Measurements from ENCODE around the gene UMAD1. TPM values are rescaled to one million over a fixed set of nuclear protein-coding genes. Genes with fewer than 3 reads are reported as not detected.

UMAD1 gene
- total RNA-seq, 1 donor from 2014 or later, result 21.6 TPM

DNA sequence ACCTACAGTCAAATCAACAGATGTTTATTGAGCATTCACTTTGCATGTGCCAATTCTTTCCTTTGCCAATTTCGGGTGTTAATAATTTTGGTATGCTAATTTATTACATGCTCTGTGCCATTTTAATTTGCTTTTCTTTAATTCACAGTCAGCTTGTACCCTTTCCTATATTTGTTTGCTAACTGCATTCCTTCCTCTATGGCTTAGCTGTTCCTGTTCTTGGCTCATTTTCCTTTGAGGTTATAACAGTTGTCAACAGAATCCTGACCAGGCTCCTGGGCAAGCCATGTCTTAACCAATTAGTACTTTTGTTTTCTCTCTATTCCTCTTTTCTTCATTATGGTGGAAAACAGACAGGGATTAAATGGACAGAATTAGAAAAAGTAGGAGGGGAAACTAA is 151.5 kb downstream of the UMAD1 start:
- DNase-seq (no peak), ATAC-seq (no peak)
- Histone ChIP-seq H3K36me3 (no peaks in the 10 kb centered on the region), H3K27ac (no peak overlapping the region), H3K4me1 (no peaks in the 10 kb centered on the region), H3K4me3 (no peak overlapping the region), H3K9me3 (no peaks in the 10 kb centered on the region), H3K27me3 (ENCODE audit: low read depth) (no peaks in the 10 kb centered on the region)
- intact Hi-C loops (cut with DNase I), result no loop called here
- TF ChIP-seq, protein P1, sequence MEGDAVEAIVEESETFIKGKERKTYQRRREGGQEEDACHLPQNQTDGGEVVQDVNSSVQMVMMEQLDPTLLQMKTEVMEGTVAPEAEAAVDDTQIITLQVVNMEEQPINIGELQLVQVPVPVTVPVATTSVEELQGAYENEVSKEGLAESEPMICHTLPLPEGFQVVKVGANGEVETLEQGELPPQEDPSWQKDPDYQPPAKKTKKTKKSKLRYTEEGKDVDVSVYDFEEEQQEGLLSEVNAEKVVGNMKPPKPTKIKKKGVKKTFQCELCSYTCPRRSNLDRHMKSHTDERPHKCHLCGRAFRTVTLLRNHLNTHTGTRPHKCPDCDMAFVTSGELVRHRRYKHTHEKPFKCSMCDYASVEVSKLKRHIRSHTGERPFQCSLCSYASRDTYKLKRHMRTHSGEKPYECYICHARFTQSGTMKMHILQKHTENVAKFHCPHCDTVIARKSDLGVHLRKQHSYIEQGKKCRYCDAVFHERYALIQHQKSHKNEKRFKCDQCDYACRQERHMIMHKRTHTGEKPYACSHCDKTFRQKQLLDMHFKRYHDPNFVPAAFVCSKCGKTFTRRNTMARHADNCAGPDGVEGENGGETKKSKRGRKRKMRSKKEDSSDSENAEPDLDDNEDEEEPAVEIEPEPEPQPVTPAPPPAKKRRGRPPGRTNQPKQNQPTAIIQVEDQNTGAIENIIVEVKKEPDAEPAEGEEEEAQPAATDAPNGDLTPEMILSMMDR (IDR thresholded peaks at IDR 0.05), result no peak

DNA sequence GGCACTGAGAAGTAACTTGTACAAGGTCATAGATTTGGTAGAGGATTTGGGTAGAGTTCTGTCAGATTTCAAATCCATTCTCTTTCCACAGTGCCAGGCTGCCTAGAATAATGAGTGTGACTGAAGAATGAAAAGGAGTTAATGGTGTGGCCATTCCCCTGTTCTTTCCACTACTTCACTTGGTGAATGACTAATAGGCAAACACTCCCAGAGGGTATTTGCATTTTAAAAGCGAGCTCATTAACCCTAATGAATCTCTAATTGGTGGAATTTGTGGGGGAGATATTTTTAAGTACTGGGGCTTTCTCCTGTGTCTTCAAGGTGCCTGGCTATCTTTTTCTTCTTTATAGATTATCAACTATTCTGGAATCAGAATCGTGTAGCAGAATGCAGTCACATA is 152.7 kb downstream of the UMAD1 start:
- TF ChIP-seq, protein P1 (IDR thresholded peaks at IDR 0.05), result no peak
- H3K27ac ChIP-seq, result no peak overlapping the region
- no peaks in the 10 kb centered on the region for H3K4me1 ChIP-seq
- no peak overlapping the region for H3K4me3 ChIP-seq
- H3K9me3 ChIP-seq, result no peaks in the 10 kb centered on the region
- H3K36me3 ChIP-seq, result no peaks in the 10 kb centered on the region
- intact Hi-C loops (cut with DNase I), result no loop called here
- no peak for ATAC-seq
- no peak for DNase-seq
- no peaks in the 10 kb centered on the region for H3K27me3 ChIP-seq (ENCODE audit: low read depth)

DNA sequence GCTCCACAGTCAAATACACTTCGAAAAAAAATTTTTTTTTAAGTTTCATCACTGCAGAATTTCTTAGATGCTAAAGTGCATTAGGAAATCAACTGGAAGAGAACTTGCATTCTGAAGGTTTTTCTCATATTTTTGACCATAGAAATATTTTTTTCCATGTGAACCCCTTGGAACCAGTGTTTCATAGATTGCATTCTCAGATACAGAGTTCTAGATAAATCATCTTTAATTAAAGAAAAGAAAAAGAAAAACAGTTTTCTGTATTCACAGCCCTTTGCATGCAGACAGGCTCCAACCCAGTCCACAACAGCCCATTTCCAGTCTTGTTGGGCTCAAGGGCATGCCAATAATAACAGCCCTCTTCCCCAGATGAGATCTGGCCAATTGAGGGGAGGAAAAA is 153.4 kb downstream of the UMAD1 start:
- ATAC-seq (no peak), DNase-seq (no peak)
- H3K9me3 ChIP-seq, result no peaks in the 10 kb centered on the region
- no peaks in the 10 kb centered on the region for H3K4me1 ChIP-seq
- intact Hi-C loops (cut with DNase I), result no loop called here
- H3K36me3 ChIP-seq, result no peaks in the 10 kb centered on the region
- no peak overlapping the region for H3K27ac ChIP-seq
- TF ChIP-seq, protein P1 (IDR thresholded peaks at IDR 0.05), result no peak
- H3K4me3 ChIP-seq, result no peak overlapping the region
- no peaks in the 10 kb centered on the region for H3K27me3 ChIP-seq (ENCODE audit: low read depth)

DNA sequence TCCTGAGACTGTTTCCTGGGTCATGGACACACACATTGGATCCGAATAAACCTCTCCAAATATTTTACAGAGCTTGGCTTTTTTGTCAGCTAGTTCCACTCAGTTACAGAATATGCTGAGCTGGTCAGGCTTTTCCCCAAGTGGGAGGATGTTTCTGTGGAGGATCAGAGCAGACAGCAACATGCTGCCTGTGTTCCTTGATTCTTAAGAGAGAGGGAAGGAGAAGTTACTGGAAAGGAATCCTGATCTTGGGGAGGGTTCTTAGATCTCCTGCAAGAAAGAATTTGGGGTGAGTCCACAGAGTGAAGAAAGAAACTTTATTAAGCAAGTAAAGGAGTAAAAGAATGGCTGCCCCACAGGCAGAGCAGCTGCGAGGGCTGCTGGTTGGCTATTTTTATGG is 154.7 kb downstream of the UMAD1 start:
- intact Hi-C loops (cut with DNase I), result no loop called here
- no peaks in the 10 kb centered on the region for H3K4me1 ChIP-seq
- H3K36me3 ChIP-seq, result no peaks in the 10 kb centered on the region
- TF ChIP-seq, protein P1 (IDR thresholded peaks at IDR 0.05), result no peak
- DNase-seq (no peak), ATAC-seq (no peak)
- H3K27me3 ChIP-seq (ENCODE audit: low read depth), result no peaks in the 10 kb centered on the region
- no peak overlapping the region for H3K4me3 ChIP-seq
- no peaks in the 10 kb centered on the region for H3K9me3 ChIP-seq
- H3K27ac ChIP-seq, result no peak overlapping the region

DNA sequence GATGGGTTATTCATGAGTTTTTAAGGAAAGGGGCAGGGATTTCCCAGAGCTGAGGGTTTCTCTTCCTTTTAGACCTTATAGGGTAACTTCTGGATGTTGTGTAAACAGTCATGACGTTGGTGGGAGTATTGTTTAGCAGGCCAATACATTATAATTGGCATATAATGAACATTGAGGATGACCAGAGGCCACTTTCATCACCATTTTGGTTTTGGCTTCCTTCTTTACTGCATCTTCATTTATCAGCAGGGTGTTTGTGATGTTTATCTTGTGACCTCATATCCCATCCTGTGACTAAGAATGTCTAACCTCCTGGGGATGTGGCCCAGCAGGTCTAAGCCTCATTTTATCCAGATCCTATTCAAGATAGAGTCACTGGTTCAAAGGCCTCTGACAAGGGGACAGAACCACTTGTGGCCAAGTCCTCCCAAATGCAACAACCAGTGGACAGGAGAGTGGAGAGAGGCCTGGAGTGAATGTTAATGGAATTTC is 155.1 kb downstream of the UMAD1 start:
- Histone ChIP-seq H3K36me3 (no peaks in the 10 kb centered on the region), H3K27ac (no peak overlapping the region), H3K27me3 (ENCODE audit: low read depth) (no peaks in the 10 kb centered on the region), H3K4me3 (no peak overlapping the region), H3K4me1 (no peaks in the 10 kb centered on the region), H3K9me3 (no peaks in the 10 kb centered on the region)
- ATAC-seq, result no peak
- DNase-seq, result no peak
- TF ChIP-seq, protein P1 (IDR thresholded peaks at IDR 0.05), result no peak
- intact Hi-C loops (cut with DNase I), result no loop called here

DNA sequence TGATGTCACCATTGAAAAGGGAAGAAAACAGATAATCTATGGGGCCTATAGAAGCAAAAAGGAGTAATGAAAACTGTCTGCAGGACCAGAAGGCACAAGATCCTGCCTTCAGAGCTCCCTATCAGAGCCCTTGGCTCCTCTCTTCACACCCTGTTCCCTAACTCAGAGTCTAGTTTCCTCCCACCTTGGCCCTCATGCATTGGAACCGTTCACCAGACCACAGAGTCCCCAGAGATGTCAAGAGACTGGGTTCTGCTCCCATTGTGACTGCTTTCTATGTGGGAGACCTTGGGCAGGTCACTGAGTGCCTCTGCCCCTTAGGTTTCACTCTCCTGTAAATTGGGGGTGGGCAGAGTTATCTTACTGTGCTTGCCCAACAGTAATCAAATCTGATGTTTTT is 158.0 kb downstream of the UMAD1 start:
- Histone ChIP-seq H3K4me1 (no peaks in the 10 kb centered on the region), H3K36me3 (no peaks in the 10 kb centered on the region), H3K27me3 (ENCODE audit: low read depth) (no peaks in the 10 kb centered on the region), H3K4me3 (no peak overlapping the region), H3K9me3 (no peaks in the 10 kb centered on the region), H3K27ac (no peak overlapping the region)
- no peak for DNase-seq
- intact Hi-C loops (cut with DNase I), result no loop called here
- TF ChIP-seq, protein P1 (IDR thresholded peaks at IDR 0.05), result no peak
- no peak for ATAC-seq
